ENCODE data around the gene EBF4. TPM values are rescaled to one million over a fixed set of nuclear protein-coding genes. Genes with fewer than 3 reads are reported as not detected.
"Not testable (repeated sequence)": the region's sequence is repeated elsewhere in the genome, so short reads cannot be mapped to it uniquely, and the experiment has no call there.

Gene EBF4
- total RNA-seq, 1 donor from 2014 or later, result 1.3 TPM

GRCh38 chr20:2663887-2664719 lies 28.5 kb upstream of the EBF4 start, which contains the start of gene IDH3B:
Gene IDH3B, minus strand, starts transcription at chr20:2664216. Its CDS starts 28 bp downstream, at chr20:2664188.
- no peak for TF ChIP-seq CTCF (IDR thresholded peaks at IDR 0.05; ENCODE audit: insufficient read depth, low read length, severe bottlenecking)
- FAIRE-seq, result no peak
- Histone ChIP-seq H3K27me3 (ENCODE audit: control insufficient read depth, insufficient read depth, low read length) (no peaks in the 10 kb centered on the region), H3K36me3 (ENCODE audit: control insufficient read depth, insufficient read depth, low read length) (peaks cover 8% of the 10 kb centered on the region), H3K4me3 (ENCODE audit: low read depth, low read length) (peak within 1 kb of the TSS; percentile 79)
- DNase-seq (ENCODE audit: low read depth), result peak; percentile 80

- H3K36me3 ChIP-seq (ENCODE audit: control insufficient read depth, insufficient read depth, low read length), result no peaks in the 10 kb centered on the region
- H3K4me3 ChIP-seq (ENCODE audit: low read depth, low read length), result no peak overlapping the region
- no peak for DNase-seq (ENCODE audit: low read depth)
- no peak for FAIRE-seq
- peak; percentile 19 for TF ChIP-seq CTCF (IDR thresholded peaks at IDR 0.05; ENCODE audit: insufficient read depth, low read length, severe bottlenecking)
- H3K27me3 ChIP-seq (ENCODE audit: control insufficient read depth, insufficient read depth, low read length), result no peaks in the 10 kb centered on the region
Measured at GRCh38 chr20:2671977-2672376, 20.6 kb upstream of the EBF4 start.

GRCh38 chr20:2672446-2672845 lies 20.1 kb upstream of the EBF4 start:
- DNase-seq (ENCODE audit: low read depth) (no peak), FAIRE-seq (no peak)
- Histone ChIP-seq H3K27me3 (ENCODE audit: control insufficient read depth, insufficient read depth, low read length) (no peaks in the 10 kb centered on the region), H3K4me3 (ENCODE audit: low read depth, low read length) (no peak overlapping the region), H3K36me3 (ENCODE audit: control insufficient read depth, insufficient read depth, low read length) (no peaks in the 10 kb centered on the region)
- no peak for TF ChIP-seq CTCF (IDR thresholded peaks at IDR 0.05; ENCODE audit: insufficient read depth, low read length, severe bottlenecking)

- no peaks in the 10 kb centered on the region for H3K27me3 ChIP-seq (ENCODE audit: control insufficient read depth, insufficient read depth, low read length)
- no peak overlapping the region for H3K4me3 ChIP-seq (ENCODE audit: low read depth, low read length)
- no peak for FAIRE-seq
- no peak for TF ChIP-seq CTCF (IDR thresholded peaks at IDR 0.05; ENCODE audit: insufficient read depth, low read length, severe bottlenecking)
- no peaks in the 10 kb centered on the region for H3K36me3 ChIP-seq (ENCODE audit: control insufficient read depth, insufficient read depth, low read length)
- no peak for DNase-seq (ENCODE audit: low read depth)
Measured at GRCh38 chr20:2673453-2673852, 19.1 kb upstream of the EBF4 start.

- DNase-seq (ENCODE audit: low read depth), result no peak
- no peak for TF ChIP-seq CTCF (IDR thresholded peaks at IDR 0.05; ENCODE audit: insufficient read depth, low read length, severe bottlenecking)
- Histone ChIP-seq H3K27me3 (ENCODE audit: control insufficient read depth, insufficient read depth, low read length) (peaks cover 2% of the 10 kb centered on the region), H3K4me3 (ENCODE audit: low read depth, low read length) (no peak overlapping the region), H3K36me3 (ENCODE audit: control insufficient read depth, insufficient read depth, low read length) (no peaks in the 10 kb centered on the region)
- FAIRE-seq, result no peak
Measured at GRCh38 chr20:2680046-2680445, 12.5 kb upstream of the EBF4 start.

GRCh38 chr20:2682040-2682439 lies 10.5 kb upstream of the EBF4 start:
- H3K27me3 ChIP-seq (ENCODE audit: control insufficient read depth, insufficient read depth, low read length); H3K4me3 ChIP-seq (ENCODE audit: low read depth, low read length); FAIRE-seq; DNase-seq (ENCODE audit: low read depth); H3K36me3 ChIP-seq (ENCODE audit: control insufficient read depth, insufficient read depth, low read length): not testable (repeated sequence)

GRCh38 chr20:2684817-2685216 lies 7.8 kb upstream of the EBF4 start:
- H3K36me3 ChIP-seq (ENCODE audit: control insufficient read depth, insufficient read depth, low read length); H3K4me3 ChIP-seq (ENCODE audit: low read depth, low read length); DNase-seq (ENCODE audit: low read depth); H3K27me3 ChIP-seq (ENCODE audit: control insufficient read depth, insufficient read depth, low read length); FAIRE-seq: not testable (repeated sequence)
